ENCODE results near the gene TMEM63C. TPM values are rescaled to one million over a fixed set of nuclear protein-coding genes. Genes with fewer than 3 reads are reported as not detected.

TMEM63C gene
- polyA plus RNA-seq, 1 donor (not counting 4 experiments of a cell fraction or from before 2014, with no cell fraction given): 0.66 TPM

- no peak overlapping the region for H3K27ac ChIP-seq (ENCODE audit: control insufficient read depth, insufficient read depth, low read length)
- dilution Hi-C loops (cut with MboI; ENCODE audit: extremely low pct_ligation_motif_present, low sequenced_read_pairs): no loop called here
- H3K27me3 ChIP-seq (ENCODE audit: control insufficient read depth, extremely low read depth, insufficient read depth, low read length): peaks cover 2% of the 10 kb centered on the region
- TF ChIP-seq CTCF (optimal IDR thresholded peaks at IDR 0.05 in 1 of 3, IDR thresholded peaks at IDR 0.05 in 1 of 3, conservative IDR thresholded peaks at IDR 0.05 in 1 of 3; ENCODE audit: extremely low read depth in 1 of 3, insufficient read depth in 2 of 3, low read length in 3 of 3) (no peak), EZH2 (IDR thresholded peaks at IDR 0.05; ENCODE audit: low read length) (no peak)
- FAIRE-seq (no peak), DNase-seq (ENCODE audit: low read depth, low spot score) (no peak)
- no peaks in the 10 kb centered on the region for H3K9me1 ChIP-seq (ENCODE audit: control insufficient read depth, extremely low read depth, insufficient read depth, low read length)
- H3K36me3 ChIP-seq (ENCODE audit: control insufficient read depth in 2 of 2, extremely low read depth in 1 of 2, insufficient read depth in 2 of 2, low read length in 2 of 2): no peaks in the 10 kb centered on the region
- H4K20me1 ChIP-seq (ENCODE audit: control insufficient read depth, extremely low read depth, insufficient read depth, low read length): no peaks in the 10 kb centered on the region
- no peak overlapping the region for H3K4me2 ChIP-seq (ENCODE audit: control insufficient read depth, extremely low read depth, insufficient read depth, low read depth, low read length)
- no peaks in the 10 kb centered on the region for H3K4me1 ChIP-seq (ENCODE audit: control insufficient read depth, extremely low read depth, insufficient read depth, low read length)
- H3K9me3 ChIP-seq (ENCODE audit: control insufficient read depth, low read depth, low read length): no peaks in the 10 kb centered on the region
- H3K4me3 ChIP-seq (ENCODE audit: control insufficient read depth in 2 of 3, extremely low read depth in 1 of 3, insufficient read depth in 2 of 3, low read depth in 1 of 3, low read length in 3 of 3): no peak overlapping the region
- no peak overlapping the region for H3K9ac ChIP-seq (ENCODE audit: control insufficient read depth, extremely low read depth, insufficient read depth, low read length)
- H2AFZ ChIP-seq (ENCODE audit: control insufficient read depth, low read length): no peak overlapping the region
- H3K79me2 ChIP-seq (ENCODE audit: control insufficient read depth, insufficient read depth, low read length): no peaks in the 10 kb centered on the region
These were observed 69.3 kb downstream of the TMEM63C start for GRCh38 chr14:77250927-77251326.

- FAIRE-seq (no peak), DNase-seq (ENCODE audit: low read depth, low spot score) (no peak)
- dilution Hi-C loops (cut with MboI; ENCODE audit: extremely low pct_ligation_motif_present, low sequenced_read_pairs): no loop called here
- TF ChIP-seq EZH2 (IDR thresholded peaks at IDR 0.05; ENCODE audit: low read length) (no peak), CTCF (optimal IDR thresholded peaks at IDR 0.05 in 1 of 3, IDR thresholded peaks at IDR 0.05 in 1 of 3, conservative IDR thresholded peaks at IDR 0.05 in 1 of 3; ENCODE audit: extremely low read depth in 1 of 3, insufficient read depth in 2 of 3, low read length in 3 of 3) (no peak)
- no peak overlapping the region for H3K4me2 ChIP-seq (ENCODE audit: control insufficient read depth, extremely low read depth, insufficient read depth, low read depth, low read length)
- no peak overlapping the region for H3K27ac ChIP-seq (ENCODE audit: control insufficient read depth, insufficient read depth, low read length)
- H3K79me2 ChIP-seq (ENCODE audit: control insufficient read depth, insufficient read depth, low read length): no peaks in the 10 kb centered on the region
- H3K36me3 ChIP-seq (ENCODE audit: control insufficient read depth in 2 of 2, extremely low read depth in 1 of 2, insufficient read depth in 2 of 2, low read length in 2 of 2): no peaks in the 10 kb centered on the region
- H3K4me3 ChIP-seq (ENCODE audit: control insufficient read depth in 2 of 3, extremely low read depth in 1 of 3, insufficient read depth in 2 of 3, low read depth in 1 of 3, low read length in 3 of 3): no peak overlapping the region
- H3K9me1 ChIP-seq (ENCODE audit: control insufficient read depth, extremely low read depth, insufficient read depth, low read length): no peaks in the 10 kb centered on the region
- H2AFZ ChIP-seq (ENCODE audit: control insufficient read depth, low read length): no peak overlapping the region
- H3K27me3 ChIP-seq (ENCODE audit: control insufficient read depth, extremely low read depth, insufficient read depth, low read length): peaks cover 3% of the 10 kb centered on the region
- no peaks in the 10 kb centered on the region for H3K9me3 ChIP-seq (ENCODE audit: control insufficient read depth, low read depth, low read length)
- H3K4me1 ChIP-seq (ENCODE audit: control insufficient read depth, extremely low read depth, insufficient read depth, low read length): no peaks in the 10 kb centered on the region
- no peak overlapping the region for H3K9ac ChIP-seq (ENCODE audit: control insufficient read depth, extremely low read depth, insufficient read depth, low read length)
- H4K20me1 ChIP-seq (ENCODE audit: control insufficient read depth, extremely low read depth, insufficient read depth, low read length): no peaks in the 10 kb centered on the region
These were observed 70.3 kb downstream of the TMEM63C start for GRCh38 chr14:77251870-77252269.
